Measurements from ENCODE around the gene GRAMD1A.
"Not testable (repeated sequence)": the region's sequence is repeated elsewhere in the genome, so short reads cannot be mapped to it uniquely, and the experiment has no call there.

The GRAMD1A gene

DNA sequence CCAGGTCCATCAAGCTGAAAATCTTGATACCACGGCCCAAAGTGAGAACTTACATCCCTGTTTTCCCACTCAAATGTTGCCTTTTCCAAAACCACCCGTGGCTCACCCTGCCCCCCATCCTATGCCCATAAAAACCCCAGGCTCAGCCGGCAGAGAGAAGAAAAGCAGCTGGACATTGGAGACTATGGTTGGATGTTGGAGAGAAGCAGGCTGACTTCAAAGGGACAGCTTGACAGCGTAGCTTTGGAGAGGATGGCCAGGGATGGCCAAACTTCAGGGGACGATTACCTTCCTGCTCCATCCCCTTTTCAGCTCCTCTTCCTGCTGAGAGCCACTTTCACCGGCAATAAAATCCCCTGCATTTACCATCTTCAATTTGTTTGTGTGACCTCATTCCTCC is 32.6 kb upstream of the GRAMD1A start:
- TF ChIP-seq PPARA (CRISPR knock-in tag; IDR thresholded peaks at IDR 0.05; ENCODE audit: borderline replicate concordance) (no peak), OSR1 (CRISPR knock-in tag; IDR thresholded peaks at IDR 0.05) (no peak), GLIS3 (CRISPR knock-in tag; IDR thresholded peaks at IDR 0.05) (no peak), ZFP3 (CRISPR knock-in tag; IDR thresholded peaks at IDR 0.05) (no peak), SNAI2 (CRISPR knock-in tag; IDR thresholded peaks at IDR 0.05) (no peak), ARNTL (CRISPR knock-in tag; IDR thresholded peaks at IDR 0.05; ENCODE audit: borderline replicate concordance, low read depth) (no peak), ZNF70 (CRISPR knock-in tag; IDR thresholded peaks at IDR 0.05) (no peak)

GRCh38 chr19:34969721-34970120 is 30.4 kb upstream of the GRAMD1A start:
- no peak for TF ChIP-seq TSHZ2 (CRISPR knock-in tag; IDR thresholded peaks at IDR 0.05)
- no peak for TF ChIP-seq TCF4 (CRISPR knock-in tag; IDR thresholded peaks at IDR 0.05; ENCODE audit: borderline replicate concordance)
- ATAC-seq, result no peak

More for the DNA sequence above, 32.6 kb upstream of the GRAMD1A start:
- ATAC-seq, result no peak

- not testable (repeated sequence) for ATAC-seq
Observed at GRCh38 chr19:34970185-34970780, 29.8 kb upstream of the GRAMD1A start.

- ATAC-seq, result no peak
Observed at GRCh38 chr19:34972163-34972705, 27.9 kb upstream of the GRAMD1A start.

GRCh38 chr19:34974646-34975045 is 25.5 kb upstream of the GRAMD1A start:
- no peak for TF ChIP-seq ZNF70 (CRISPR knock-in tag; IDR thresholded peaks at IDR 0.05)
- TF ChIP-seq ISL1 (CRISPR knock-in tag; IDR thresholded peaks at IDR 0.05), result no peak
- no peak for TF ChIP-seq RARB (CRISPR knock-in tag; IDR thresholded peaks at IDR 0.05)
- no peak for TF ChIP-seq PPARA (CRISPR knock-in tag; IDR thresholded peaks at IDR 0.05; ENCODE audit: borderline replicate concordance)
- TF ChIP-seq GLIS3 (CRISPR knock-in tag; IDR thresholded peaks at IDR 0.05), result no peak
- no peak for TF ChIP-seq PATZ1 (CRISPR knock-in tag; IDR thresholded peaks at IDR 0.05; ENCODE audit: borderline replicate concordance)
- no peak for TF ChIP-seq TOX (CRISPR knock-in tag; IDR thresholded peaks at IDR 0.05; ENCODE audit: borderline replicate concordance)
- no peak for TF ChIP-seq ZNF565 (CRISPR knock-in tag; conservative IDR thresholded peaks at IDR 0.05; ENCODE audit: low read depth)
- no peak for TF ChIP-seq ARNTL (CRISPR knock-in tag; IDR thresholded peaks at IDR 0.05; ENCODE audit: borderline replicate concordance, low read depth)
- no peak for TF ChIP-seq TCF4 (CRISPR knock-in tag; IDR thresholded peaks at IDR 0.05; ENCODE audit: borderline replicate concordance)
- no peak for TF ChIP-seq POU6F1 (CRISPR knock-in tag; IDR thresholded peaks at IDR 0.05; ENCODE audit: borderline replicate concordance, low read depth)
- ATAC-seq, result no peak

More at GRCh38 chr19:34972163-34972705, 27.9 kb upstream of the GRAMD1A start:
- no peak for TF ChIP-seq PPARA (CRISPR knock-in tag; IDR thresholded peaks at IDR 0.05; ENCODE audit: borderline replicate concordance)

DNA sequence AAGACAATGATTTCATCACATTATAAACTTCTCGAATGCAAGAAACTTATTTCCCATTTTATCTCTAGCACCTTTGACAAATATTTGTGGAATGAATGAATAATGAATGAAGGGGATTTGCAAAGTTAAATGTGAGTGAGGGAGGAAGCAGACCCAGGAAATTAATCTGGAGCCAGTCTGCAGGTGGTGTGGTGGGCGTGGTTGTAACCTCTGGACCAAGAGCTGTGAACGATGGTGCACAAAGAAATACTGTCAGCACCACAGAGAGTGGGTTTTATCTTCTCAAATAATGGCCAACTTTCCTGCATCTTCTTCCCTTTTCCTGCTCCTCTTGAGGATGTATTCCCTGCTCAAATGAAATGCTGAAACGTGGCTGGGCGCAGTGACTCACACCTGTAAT is 25.1 kb upstream of the GRAMD1A start:
- ATAC-seq, result no peak
- TF ChIP-seq, protein P1, sequence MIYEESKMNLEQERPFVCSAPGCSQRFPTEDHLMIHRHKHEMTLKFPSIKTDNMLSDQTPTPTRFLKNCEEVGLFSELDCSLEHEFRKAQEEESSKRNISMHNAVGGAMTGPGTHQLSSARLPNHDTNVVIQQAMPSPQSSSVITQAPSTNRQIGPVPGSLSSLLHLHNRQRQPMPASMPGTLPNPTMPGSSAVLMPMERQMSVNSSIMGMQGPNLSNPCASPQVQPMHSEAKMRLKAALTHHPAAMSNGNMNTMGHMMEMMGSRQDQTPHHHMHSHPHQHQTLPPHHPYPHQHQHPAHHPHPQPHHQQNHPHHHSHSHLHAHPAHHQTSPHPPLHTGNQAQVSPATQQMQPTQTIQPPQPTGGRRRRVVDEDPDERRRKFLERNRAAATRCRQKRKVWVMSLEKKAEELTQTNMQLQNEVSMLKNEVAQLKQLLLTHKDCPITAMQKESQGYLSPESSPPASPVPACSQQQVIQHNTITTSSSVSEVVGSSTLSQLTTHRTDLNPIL (CRISPR knock-in tag; IDR thresholded peaks at IDR 0.05; ENCODE audit: low read depth), result no peak
